Middle frontal gyrus (tissue), 1 donor: ENCODE results near the gene GCHFR.

ENCODE experiments used
- DNase-seq: peaks from one replicate; pipeline ENCODE4 v3.0.0-alpha.2; 2015; ENCODE audit warnings: low spot score; ENCODE audit errors: extremely low spot score

The GCHFR gene

GRCh38 chr15:40808861-40809450, 45.1 kb downstream of the GCHFR start:
- no peak for DNase-seq

- DNase-seq: no peak
These were observed 49.0 kb downstream of the GCHFR start for GRCh38 chr15:40812721-40813425.

- peak; percentile 9 for DNase-seq
These were observed 51.3 kb downstream of the GCHFR start for GRCh38 chr15:40815042-40815698.
